Lower leg skin (tissue), 3 donors: ENCODE data around the gene CST8.

ENCODE experiments used
- POLR2A ChIP-seq, 2 donors: fragments of 450-650 bp; IDR thresholded peaks; one replicate each; pipeline ENCODE4 v1.6.1; 2016 to 2017; ENCODE audit warnings: antibody characterized with exemption in 2 of 2, mild to moderate bottlenecking in 1 of 2, moderate library complexity in 1 of 2
- TF ChIP-seq, protein P1 (sequence below), 3 donors: fragments of 450-650 bp; IDR thresholded peaks; one replicate each; pipeline ENCODE4 v1.5.1; 2016; ENCODE audit warnings: antibody characterized with exemption in 3 of 3, mild to moderate bottlenecking in 3 of 3, moderate library complexity in 2 of 3

DNA sequence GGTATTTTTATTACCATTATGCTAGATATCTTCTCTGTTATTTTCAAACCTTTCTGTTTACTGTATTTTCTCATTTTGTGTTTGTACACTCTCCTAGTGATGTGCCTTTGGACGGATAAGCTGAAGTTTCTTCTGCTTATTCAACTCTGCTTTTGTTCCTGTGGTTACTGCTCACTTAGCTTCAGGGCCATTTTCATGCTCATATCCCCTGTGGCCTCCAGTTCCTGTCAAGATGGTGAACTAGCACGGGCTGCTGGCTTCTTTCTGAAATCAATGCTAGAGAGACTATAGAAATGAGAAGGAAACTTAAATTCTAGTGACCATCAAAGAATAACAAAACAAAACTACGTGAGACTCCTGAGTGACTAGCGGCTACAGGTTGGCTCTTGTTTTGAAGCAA, 6.8 kb upstream of the CST8 start:
- TF ChIP-seq, protein P1, sequence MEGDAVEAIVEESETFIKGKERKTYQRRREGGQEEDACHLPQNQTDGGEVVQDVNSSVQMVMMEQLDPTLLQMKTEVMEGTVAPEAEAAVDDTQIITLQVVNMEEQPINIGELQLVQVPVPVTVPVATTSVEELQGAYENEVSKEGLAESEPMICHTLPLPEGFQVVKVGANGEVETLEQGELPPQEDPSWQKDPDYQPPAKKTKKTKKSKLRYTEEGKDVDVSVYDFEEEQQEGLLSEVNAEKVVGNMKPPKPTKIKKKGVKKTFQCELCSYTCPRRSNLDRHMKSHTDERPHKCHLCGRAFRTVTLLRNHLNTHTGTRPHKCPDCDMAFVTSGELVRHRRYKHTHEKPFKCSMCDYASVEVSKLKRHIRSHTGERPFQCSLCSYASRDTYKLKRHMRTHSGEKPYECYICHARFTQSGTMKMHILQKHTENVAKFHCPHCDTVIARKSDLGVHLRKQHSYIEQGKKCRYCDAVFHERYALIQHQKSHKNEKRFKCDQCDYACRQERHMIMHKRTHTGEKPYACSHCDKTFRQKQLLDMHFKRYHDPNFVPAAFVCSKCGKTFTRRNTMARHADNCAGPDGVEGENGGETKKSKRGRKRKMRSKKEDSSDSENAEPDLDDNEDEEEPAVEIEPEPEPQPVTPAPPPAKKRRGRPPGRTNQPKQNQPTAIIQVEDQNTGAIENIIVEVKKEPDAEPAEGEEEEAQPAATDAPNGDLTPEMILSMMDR (IDR thresholded peaks at IDR 0.05), result no peak
- TF ChIP-seq POLR2A (IDR thresholded peaks at IDR 0.05), result no peak
